PC-3 (cell line): ENCODE measurements around the gene MIF4GD. TPM values are rescaled to one million over a fixed set of nuclear protein-coding genes. Genes with fewer than 3 reads are reported as not detected.

Source experiments
- ATAC-seq: fragments of 200-7000 bp; cut with Tn5 transposase; 2 replicates; pipeline ENCODE4 v1.9.1; 2020; ENCODE audit warnings: mild to moderate bottlenecking, moderate library complexity
- BruUV-seq: library from RNA; stranded (reverse); fragments of 400-500 nt; replicated peaks from 2 replicates; lab custom pipeline; 2021; lab: Mats Ljungman, UMichigan
- CTCF ChIA-PET: fragments of 300-600 bp; sonication (Branson Sonifier 250); formaldehyde crosslinking; loops from one replicate; lab custom pipeline; 2022; ENCODE audit warnings: antibody characterized with exemption; lab: Charles Lee
- POLR2A ChIA-PET: fragments of 300-600 bp; sonication (Branson Sonifier 250); formaldehyde crosslinking; loops from one replicate; lab custom pipeline; 2022; ENCODE audit warnings: antibody characterized with exemption; ENCODE audit not compliant: unreplicated experiment; lab: Charles Lee
- DNase-seq: peaks from one replicate; pipeline ENCODE4 v3.0.0-alpha.2; 2015
- H2AFZ ChIP-seq: fragments of 300-600 bp; sonication (generic); 2 replicates; pipeline ENCODE4 v1.6.0; 2016; ENCODE audit warnings: antibody characterized with exemption, low read length
- H3F3A ChIP-seq: fragments of 300-600 bp; sonication (generic); one replicate; pipeline ENCODE4 v1.6.0; 2017; ENCODE audit warnings: antibody characterized with exemption, low read length, control low read depth, mild to moderate bottlenecking; ENCODE audit not compliant: unreplicated experiment
- H3K27ac ChIP-seq: fragments of 300-600 bp; sonication (generic); 2 replicates; pipeline ENCODE4 v1.5.1; 2016; ENCODE audit warnings: mild to moderate bottlenecking, low read length
- H3K27me3 ChIP-seq: fragments of 300-600 bp; sonication (generic); 2 replicates; pipeline ENCODE4 v1.6.1; 2016; ENCODE audit warnings: low read length, mixed read lengths
- H3K36me3 ChIP-seq: fragments of 300-600 bp; sonication (generic); 2 replicates; pipeline ENCODE4 v1.6.1; 2016; ENCODE audit warnings: low read depth, mixed run types, low read length, mixed read lengths
- H3K4me1 ChIP-seq: fragments of 300-600 bp; sonication (generic); 2 replicates; pipeline ENCODE4 v1.5.1; 2016; ENCODE audit warnings: low read length; ENCODE audit not compliant: insufficient read depth
- H3K4me2 ChIP-seq: fragments of 300-600 bp; sonication (generic); 2 replicates; pipeline ENCODE4 v1.6.0; 2016; ENCODE audit warnings: low read length
- H3K4me3 ChIP-seq: fragments of 300-600 bp; sonication (generic); 2 replicates; pipeline ENCODE4 v1.5.1; 2016; ENCODE audit warnings: mild to moderate bottlenecking, low read length, mixed read lengths
- H3K79me2 ChIP-seq: fragments of 300-600 bp; sonication (generic); 2 replicates; pipeline ENCODE4 v1.6.1; 2017; ENCODE audit warnings: low read length, mixed read lengths
- H3K9ac ChIP-seq: fragments of 300-600 bp; sonication (generic); 2 replicates; pipeline ENCODE4 v1.6.0; 2016; ENCODE audit warnings: mild to moderate bottlenecking, low read length
- H3K9me2 ChIP-seq: fragments of 300-600 bp; sonication (generic); replicated peaks from 2 replicates; pipeline ENCODE4 v1.6.1; 2016; ENCODE audit warnings: mixed run types, low read length, mixed read lengths
- H3K9me3 ChIP-seq: fragments of 300-600 bp; sonication (generic); 2 replicates; pipeline ENCODE4 v1.6.1; 2016; ENCODE audit warnings: low read length, mixed read lengths
- H4K20me1 ChIP-seq: fragments of 300-600 bp; sonication (generic); 2 replicates; pipeline ENCODE4 v1.6.1; 2016; ENCODE audit warnings: low read length, mixed read lengths
- EZH2 ChIP-seq: fragments of 300-600 bp; sonication (generic); IDR thresholded peaks from one replicate; pipeline ENCODE4 v1.6.1; 2017; ENCODE audit warnings: antibody characterized with exemption, mild to moderate bottlenecking, low read length; ENCODE audit not compliant: unreplicated experiment
- EZH2phosphoT487 ChIP-seq: fragments of 300-600 bp; sonication (generic); IDR thresholded peaks from 2 replicates; pipeline ENCODE4 v1.6.1; 2018; ENCODE audit warnings: mild to moderate bottlenecking, antibody characterized with exemption, low read length, borderline replicate concordance
- intact Hi-C: fragments of 100-400 bp; cut with micrococcal nuclease; formaldehyde crosslinking; loops from 2 replicates; pipeline ENCODE4 v1.9.0; 2023
- total RNA-seq: library from RNA; depleted of rRNA; stranded (reverse); fragments of >200 nt; gene quantifications from 2 replicates; pipeline ENCODE4 v1.2.3, GENCODE V29; 2014
- TF ChIP-seq, protein P1 (sequence below): fragments of 300-600 bp; sonication (generic); conservative IDR thresholded peaks from 2 replicates; pipeline ENCODE4 v1.5.1; 2017; ENCODE audit warnings: antibody characterized with exemption, low read depth, mild to moderate bottlenecking, low read length

The MIF4GD gene
- total RNA-seq, 1 experiment from 2014 or later = 42.3 TPM

DNA sequence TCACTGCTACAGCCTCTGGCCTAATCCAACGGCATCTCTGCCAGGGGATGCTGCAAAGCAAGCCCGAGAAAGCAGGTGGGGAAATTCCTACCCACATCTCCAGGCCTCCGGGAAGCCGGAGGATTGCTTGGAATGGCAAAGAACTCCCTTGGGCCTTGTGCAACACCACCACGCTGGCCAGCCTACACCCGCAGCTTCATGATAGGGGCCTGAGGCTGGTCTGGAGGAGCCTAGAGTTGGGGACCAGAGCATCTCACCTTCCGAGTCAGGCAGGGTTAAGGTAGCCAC lies 29.9 kb downstream of the MIF4GD start:
- DNase-seq (no peak), ATAC-seq (no peak)
- no peaks in the 10 kb centered on the region for H3K27me3 ChIP-seq
- no peaks in the 10 kb centered on the region for H3K9me3 ChIP-seq
- no peak overlapping the region for H3K27ac ChIP-seq
- H3K4me3 ChIP-seq = no peak overlapping the region
- peaks cover 80% of the 10 kb centered on the region for H3K36me3 ChIP-seq
- no peak overlapping the region for H3K4me2 ChIP-seq
- no peaks in the 10 kb centered on the region for H4K20me1 ChIP-seq
- no peaks in the 10 kb centered on the region for H3K9me2 ChIP-seq
- CTCF ChIA-PET = interaction anchor here (0.6 to 1.7 kb wide), 4 partner anchors 9 to 181 kb away, joined by 3 to 9 read pairs (median 4); partner anchors contain the start of gene MIF4GD
- TF ChIP-seq, protein P1, sequence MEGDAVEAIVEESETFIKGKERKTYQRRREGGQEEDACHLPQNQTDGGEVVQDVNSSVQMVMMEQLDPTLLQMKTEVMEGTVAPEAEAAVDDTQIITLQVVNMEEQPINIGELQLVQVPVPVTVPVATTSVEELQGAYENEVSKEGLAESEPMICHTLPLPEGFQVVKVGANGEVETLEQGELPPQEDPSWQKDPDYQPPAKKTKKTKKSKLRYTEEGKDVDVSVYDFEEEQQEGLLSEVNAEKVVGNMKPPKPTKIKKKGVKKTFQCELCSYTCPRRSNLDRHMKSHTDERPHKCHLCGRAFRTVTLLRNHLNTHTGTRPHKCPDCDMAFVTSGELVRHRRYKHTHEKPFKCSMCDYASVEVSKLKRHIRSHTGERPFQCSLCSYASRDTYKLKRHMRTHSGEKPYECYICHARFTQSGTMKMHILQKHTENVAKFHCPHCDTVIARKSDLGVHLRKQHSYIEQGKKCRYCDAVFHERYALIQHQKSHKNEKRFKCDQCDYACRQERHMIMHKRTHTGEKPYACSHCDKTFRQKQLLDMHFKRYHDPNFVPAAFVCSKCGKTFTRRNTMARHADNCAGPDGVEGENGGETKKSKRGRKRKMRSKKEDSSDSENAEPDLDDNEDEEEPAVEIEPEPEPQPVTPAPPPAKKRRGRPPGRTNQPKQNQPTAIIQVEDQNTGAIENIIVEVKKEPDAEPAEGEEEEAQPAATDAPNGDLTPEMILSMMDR = no peak
- TF ChIP-seq EZH2phosphoT487 = no peak
- no peak for TF ChIP-seq EZH2
- H3K79me2 ChIP-seq = no peaks in the 10 kb centered on the region
- no TSS peak for BruUV-seq
- POLR2A ChIA-PET = interaction anchor here (0.5 kb wide), 1 partner anchor 14 kb away, joined by 3 read pairs; no protein-coding TSS in a partner anchor
- H3K9ac ChIP-seq = no peak overlapping the region
- peaks cover 4% of the 10 kb centered on the region for H3F3A ChIP-seq
- H2AFZ ChIP-seq = no peak overlapping the region
- no peaks in the 10 kb centered on the region for H3K4me1 ChIP-seq
- intact Hi-C loops = no loop called here

DNA sequence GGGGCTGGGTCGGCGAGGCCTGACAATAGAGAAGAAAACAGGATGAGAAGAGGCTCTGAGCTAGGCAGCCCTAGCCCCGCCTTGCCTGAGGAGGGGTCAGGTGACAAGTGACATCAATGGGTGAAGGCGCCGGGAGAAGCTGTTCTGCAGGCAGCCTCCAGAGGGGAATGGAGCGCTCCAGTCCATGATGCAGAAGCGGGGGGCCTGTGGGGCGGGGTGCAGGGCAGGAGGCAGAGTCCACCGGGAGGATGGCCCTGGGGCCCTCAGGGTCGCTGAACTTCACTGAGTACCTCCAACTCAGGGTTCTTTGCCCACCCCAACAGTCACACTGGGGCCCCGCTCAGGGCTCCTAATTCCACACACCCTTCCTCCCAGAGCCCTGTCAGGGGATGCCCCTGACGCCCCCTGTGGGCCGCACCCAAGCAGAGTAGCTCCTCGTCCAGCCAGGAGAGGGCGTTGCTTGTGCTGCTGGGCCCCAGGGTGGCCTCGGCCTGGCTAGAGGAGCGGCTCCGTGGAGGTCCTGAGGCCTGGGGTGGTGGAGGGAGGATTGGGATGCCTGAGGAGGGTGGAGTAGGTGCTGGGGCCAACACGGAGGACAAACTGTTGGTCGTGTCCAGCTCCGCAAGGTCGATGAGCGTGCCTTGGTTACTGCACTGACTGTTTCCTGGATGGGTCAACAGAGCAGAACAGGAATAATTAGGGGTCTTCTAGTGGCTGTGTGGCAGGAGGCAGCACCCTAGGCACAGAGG lies 30.5 kb downstream of the MIF4GD start:
- H3K4me2 ChIP-seq = no peak overlapping the region
- POLR2A ChIA-PET = interaction anchor here (0.5 kb wide), 1 partner anchor 13 kb away, joined by 3 read pairs; no protein-coding TSS in a partner anchor
- CTCF ChIA-PET = interaction anchor here (0.6 to 1.7 kb wide), 6 partner anchors 8 to 181 kb away, joined by 3 to 9 read pairs (median 4); partner anchors contain the start of gene MIF4GD
- no peaks in the 10 kb centered on the region for H3K4me1 ChIP-seq
- no peak overlapping the region for H3K27ac ChIP-seq
- no peaks in the 10 kb centered on the region for H3K9me2 ChIP-seq
- H2AFZ ChIP-seq = no peak overlapping the region
- ATAC-seq = peak; percentile 21
- peak; percentile 47 for DNase-seq
- H3K27me3 ChIP-seq = no peaks in the 10 kb centered on the region
- no peak overlapping the region for H3K9ac ChIP-seq
- BruUV-seq = no TSS peak
- H3K4me3 ChIP-seq = no peak overlapping the region
- no peaks in the 10 kb centered on the region for H3K79me2 ChIP-seq
- TF ChIP-seq, protein P1 = peak; percentile 98
- TF ChIP-seq EZH2 = no peak
- no peaks in the 10 kb centered on the region for H3K9me3 ChIP-seq
- intact Hi-C loops = no loop called here
- H3F3A ChIP-seq = peaks cover 4% of the 10 kb centered on the region
- H3K36me3 ChIP-seq = peaks cover 80% of the 10 kb centered on the region
- H4K20me1 ChIP-seq = no peaks in the 10 kb centered on the region
